Panc1 (cell line): Measurements from ENCODE around the gene ONECUT3. TPM values are rescaled to one million over a fixed set of nuclear protein-coding genes. Genes with fewer than 3 reads are reported as not detected.
A peak's percentile ranks its signal among the peaks of the same experiment; 100 is the strongest.

Experiments
- ATAC-seq: fragments of 200-7000 bp; cut with Tn5 transposase; 2 replicates; pipeline ENCODE4 v1.9.1; 2020; ENCODE audit warnings: mild to moderate bottlenecking, moderate library complexity
- BruUV-seq: library from RNA; stranded (reverse); fragments of 400-500 nt; replicated peaks from 2 replicates; lab custom pipeline; 2021; lab: Mats Ljungman, UMichigan
- CTCF ChIA-PET: fragments of 300-600 bp; sonication (Branson Sonifier 250); formaldehyde crosslinking; loops from one replicate; lab custom pipeline; 2022; ENCODE audit warnings: antibody characterized with exemption; lab: Charles Lee
- POLR2A ChIA-PET: fragments of 300-600 bp; sonication (Branson Sonifier 250); formaldehyde crosslinking; loops from one replicate; lab custom pipeline; 2022; ENCODE audit warnings: antibody characterized with exemption; lab: Charles Lee
- DNase-seq: peaks from one replicate; pipeline ENCODE4 v3.0.0-alpha.2; 2010; ENCODE audit warnings: low read depth, low spot score
- H3K27ac ChIP-seq: 2 replicates; pipeline ENCODE4 v1.5.1; 2011; ENCODE audit warnings: mild to moderate bottlenecking, low read length, inconsistent platforms
- H3K27me3 ChIP-seq: fragments of 200-500 bp; sonication (Bioruptor generic); 2 replicates; pipeline ENCODE4 v1.6.0; 2014; ENCODE audit warnings: low read length, inconsistent platforms; ENCODE audit not compliant: control insufficient read depth, insufficient read depth
- H3K36me3 ChIP-seq: fragments of 200-500 bp; sonication (Bioruptor generic); 2 replicates; pipeline ENCODE4 v1.5.1; 2014; ENCODE audit warnings: inconsistent platforms, mild to moderate bottlenecking, low read length, moderate library complexity; ENCODE audit not compliant: control insufficient read depth, insufficient read depth
- H3K4me1 ChIP-seq: 2 replicates; pipeline ENCODE4 v1.5.1; 2011; ENCODE audit warnings: inconsistent platforms, mild to moderate bottlenecking, low read length, moderate library complexity; ENCODE audit not compliant: control insufficient read depth, insufficient read depth
- H3K4me3 ChIP-seq, 2 experiments: 2 replicates each; pipeline ENCODE4 v1.5.1; 2011 to 2012; ENCODE audit warnings: low read depth in 2 of 2, low read length in 2 of 2, mild to moderate bottlenecking in 2 of 2, inconsistent platforms in 1 of 2, moderate library complexity in 1 of 2
- H3K9me3 ChIP-seq: fragments of 200-500 bp; sonication (Bioruptor generic); 2 replicates; pipeline ENCODE4 v1.5.1; 2014; ENCODE audit warnings: low read depth, mild to moderate bottlenecking, inconsistent platforms, low read length, moderate library complexity; ENCODE audit not compliant: control insufficient read depth, insufficient read depth
- CTCF ChIP-seq: fragments of 450-650 bp; IDR thresholded peaks from 2 replicates; pipeline ENCODE4 v1.5.1; 2017; ENCODE audit warnings: mild to moderate bottlenecking
- POLR2AphosphoS5 ChIP-seq: IDR thresholded peaks from 2 replicates; pipeline ENCODE4 v1.6.1; 2012; ENCODE audit warnings: mild to moderate bottlenecking, low read depth, low read length, moderate library complexity
- REST ChIP-seq, 2 experiments: IDR thresholded peaks; 2 replicates each; pipeline ENCODE4 v1.6.1; 2011 to 2012; ENCODE audit warnings: low read depth in 2 of 2, control low read depth in 1 of 2, low read length in 1 of 2, mild to moderate bottlenecking in 1 of 2, moderate library complexity in 1 of 2; ENCODE audit not compliant: insufficient read depth in 1 of 2
- SIN3A ChIP-seq: IDR thresholded peaks from 2 replicates; pipeline ENCODE4 v1.6.1; 2012; ENCODE audit warnings: low read depth, mild to moderate bottlenecking, low read length, moderate library complexity, borderline replicate concordance; ENCODE audit not compliant: insufficient read depth
- TCF7L2 ChIP-seq: IDR thresholded peaks from 2 replicates; pipeline ENCODE4 v1.6.1; 2011; ENCODE audit warnings: mild to moderate bottlenecking, low read depth, low read length, inconsistent platforms
- in situ Hi-C: cut with HindIII; loops from 2 replicates; pipeline ENCODE4 v1.10.0; 2016; ENCODE audit warnings: low sequenced_read_pairs, low pct_unique_long_range_greater_than_20kb
- intact Hi-C: fragments of 100-400 bp; cut with micrococcal nuclease; formaldehyde crosslinking; loops from one replicate; pipeline ENCODE4 v1.10.0; 2022; ENCODE audit not compliant: unreplicated experiment
- total RNA-seq: library from RNA; stranded (reverse); gene quantifications from one replicate; pipeline ENCODE4 v1.2.1, GENCODE V29; 2021; ENCODE audit not compliant: unreplicated experiment

Gene ONECUT3
- total RNA-seq, 1 experiment from 2014 or later, result 16.5 TPM

GRCh38 chr19:1825909-1826556 lies 72.7 kb downstream of the ONECUT3 start:
- CTCF ChIA-PET, result interaction anchor here (0.5 to 1.4 kb wide), 9 partner anchors 12 to 364 kb away, joined by 3 to 17 read pairs (median 4); no protein-coding TSS in a partner anchor
- Histone ChIP-seq H3K27me3 (no peaks in the 10 kb centered on the region), H3K9me3 (no peaks in the 10 kb centered on the region), H3K27ac (peak overlapping the region; percentile 72), H3K4me1 (peaks cover 23% of the 10 kb centered on the region), H3K4me3 (no peak overlapping the region; a peak in 1 of 4 replicates), H3K36me3 (no peaks in the 10 kb centered on the region)
- intact Hi-C loops, result no loop called here
- peak; percentile 86 for ATAC-seq
- no peak for TF ChIP-seq TCF7L2
- TF ChIP-seq POLR2AphosphoS5, result no peak
- peak; percentile 91 for TF ChIP-seq CTCF
- TF ChIP-seq REST (IDR thresholded peaks at IDR 0.05; ENCODE audit: insufficient read depth in 1 of 2, low read depth in 2 of 2, low read length in 1 of 2), result no peak
- in situ Hi-C loops, result no loop called here
- POLR2A ChIA-PET, result interaction anchor here (0.7 kb wide), 1 partner anchor 45 kb away, joined by 3 read pairs; no protein-coding TSS in a partner anchor
- BruUV-seq, result no TSS peak
- no peak for DNase-seq

- BruUV-seq, result no TSS peak
Observed at GRCh38 chr19:1826557-1827521, 73.5 kb downstream of the ONECUT3 start.

More at GRCh38 chr19:1826557-1827521, 73.5 kb downstream of the ONECUT3 start:
- Histone ChIP-seq H3K4me3 (peak overlapping the region in 1 of 2 experiments; percentile 8; a peak in 2 of 4 replicates), H3K27ac (peak overlapping the region; percentile 72), H3K27me3 (no peaks in the 10 kb centered on the region), H3K4me1 (peaks cover 23% of the 10 kb centered on the region), H3K36me3 (no peaks in the 10 kb centered on the region), H3K9me3 (no peaks in the 10 kb centered on the region)
- intact Hi-C loops, result no loop called here
- peak; percentile 76 for ATAC-seq
- in situ Hi-C loops, result no loop called here
- ChIA-PET POLR2A (interaction anchor here (0.6 to 0.7 kb wide), 2 partner anchors 46 to 1308 kb away, joined by 3 read pairs; no protein-coding TSS in a partner anchor), CTCF (interaction anchor here (0.6 to 1.4 kb wide), 6 partner anchors 11 to 365 kb away, joined by 3 to 17 read pairs (median 8); no protein-coding TSS in a partner anchor)
- TF ChIP-seq SIN3A (no peak), POLR2AphosphoS5 (no peak), CTCF (no peak), REST (IDR thresholded peaks at IDR 0.05; ENCODE audit: insufficient read depth in 1 of 2, low read depth in 2 of 2, low read length in 1 of 2) (no peak), TCF7L2 (no peak)
- no peak for DNase-seq
